ENCODE measurements around the gene OR10H2.
"Not testable (repeated sequence)": the region's sequence is repeated elsewhere in the genome, so short reads cannot be mapped to it uniquely, and the experiment has no call there.

OR10H2 gene

DNA sequence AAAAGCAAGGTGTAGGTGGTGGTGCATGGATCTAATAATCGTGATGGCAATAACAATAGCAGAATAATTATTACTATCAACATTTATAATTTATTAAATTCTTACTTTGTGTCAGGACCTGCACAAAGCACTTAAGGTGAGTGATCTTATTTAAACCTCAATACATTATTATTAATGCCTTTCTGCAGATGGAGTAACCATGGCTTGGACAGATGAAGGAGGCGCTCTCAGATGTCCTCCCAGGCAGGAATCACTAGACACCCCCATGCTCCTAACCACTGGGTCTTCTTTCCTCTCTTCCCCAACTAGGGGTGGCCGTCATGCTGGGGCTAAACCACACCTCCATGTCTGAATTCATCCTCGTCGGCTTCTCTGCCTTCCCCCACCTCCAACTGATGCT lies at the start of gene OR10H2:
OR10H2 (plus strand) TSS at position 301 of the 400 bp plus-strand sequence; CDS start at position 321, 20 bp downstream.
- in situ Hi-C loops (cut with MboI; ENCODE audit: low sequenced_read_pairs): no loop called here

- in situ Hi-C loops (cut with MboI; ENCODE audit: low sequenced_read_pairs): no loop called here
Observed at GRCh38 chr19:15679089-15679488, 48.7 kb upstream of the OR10H2 start.

GRCh38 chr19:15679865-15680264 lies 48.0 kb upstream of the OR10H2 start:
- in situ Hi-C loops (cut with MboI; ENCODE audit: low sequenced_read_pairs): not testable (repeated sequence)

DNA sequence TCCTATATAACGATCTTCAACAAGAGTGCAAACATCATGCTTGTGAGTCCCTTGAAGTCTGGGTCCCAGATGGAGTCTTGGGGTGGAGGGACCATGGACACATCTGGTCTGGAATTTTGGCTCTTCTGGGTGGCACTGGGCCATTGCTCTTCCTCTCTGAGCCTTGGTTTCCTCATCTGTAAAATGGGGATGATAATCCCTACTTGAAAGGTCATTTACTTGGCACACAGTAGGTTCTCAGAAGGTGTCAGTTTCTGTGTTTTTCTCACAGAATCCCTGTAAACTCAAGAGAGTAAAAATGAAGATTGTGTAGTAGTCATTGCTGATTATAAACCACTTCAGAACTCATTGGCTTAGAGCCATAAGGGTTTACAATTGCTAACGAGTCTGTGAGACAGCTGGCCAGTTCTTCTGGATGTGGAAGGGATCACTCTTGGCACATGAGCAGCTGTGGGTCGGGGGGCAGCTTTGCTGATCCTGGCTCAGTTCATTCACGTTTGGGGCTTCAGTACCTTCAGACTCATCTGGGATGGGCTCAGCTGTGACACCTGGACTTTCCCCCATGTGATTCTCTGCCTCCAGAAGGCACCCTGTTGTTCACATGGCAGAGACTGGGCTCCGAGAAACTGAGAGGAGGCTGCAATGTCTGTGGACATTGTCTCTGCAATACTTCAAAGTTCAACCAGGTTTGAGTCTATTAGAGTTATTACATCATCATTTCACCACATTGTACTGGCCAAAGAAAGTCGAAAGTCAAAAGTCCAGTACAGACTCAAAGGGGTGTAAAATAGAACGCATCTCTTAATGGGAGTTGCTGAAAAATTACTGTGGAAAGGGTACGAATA lies 47.1 kb upstream of the OR10H2 start:
- in situ Hi-C loops (cut with MboI; ENCODE audit: low sequenced_read_pairs): no loop called here

DNA sequence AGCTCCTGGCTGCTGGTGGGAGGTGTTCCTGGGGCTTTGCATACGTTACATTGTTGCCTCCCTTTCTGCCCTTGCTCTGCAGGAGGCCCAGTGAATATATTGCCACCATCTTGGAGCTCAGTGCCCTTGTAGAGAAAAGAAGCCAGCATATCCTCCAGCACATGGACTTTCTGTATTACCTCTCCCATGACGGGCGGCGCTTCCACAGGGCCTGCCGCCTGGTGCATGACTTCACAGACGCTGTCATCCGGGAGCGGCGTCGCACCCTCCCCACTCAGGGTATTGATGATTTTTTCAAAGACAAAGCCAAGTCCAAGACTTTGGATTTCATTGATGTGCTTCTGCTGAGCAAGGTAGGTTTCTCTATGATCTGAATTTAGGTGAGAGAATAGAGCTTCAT lies 44.4 kb upstream of the OR10H2 start:
- in situ Hi-C loops (cut with MboI; ENCODE audit: low sequenced_read_pairs): no loop called here

DNA sequence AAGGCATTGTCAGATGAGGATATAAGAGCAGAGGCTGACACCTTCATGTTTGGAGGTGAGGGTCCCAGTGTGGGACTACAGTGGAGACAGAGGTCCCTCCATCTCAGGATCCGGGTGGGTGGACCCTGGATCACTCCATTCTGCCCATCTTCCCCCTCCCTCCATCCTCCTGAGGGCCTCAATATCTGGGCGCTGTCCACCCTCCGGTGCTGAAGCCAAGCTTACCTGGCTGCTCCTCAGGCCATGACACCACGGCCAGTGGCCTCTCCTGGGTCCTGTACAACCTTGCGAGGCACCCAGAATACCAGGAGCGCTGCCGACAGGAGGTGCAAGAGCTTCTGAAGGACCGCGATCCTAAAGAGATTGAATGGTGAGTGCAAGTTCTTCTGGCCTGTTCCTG lies 43.0 kb upstream of the OR10H2 start:
- in situ Hi-C loops (cut with MboI; ENCODE audit: low sequenced_read_pairs): no loop called here

DNA sequence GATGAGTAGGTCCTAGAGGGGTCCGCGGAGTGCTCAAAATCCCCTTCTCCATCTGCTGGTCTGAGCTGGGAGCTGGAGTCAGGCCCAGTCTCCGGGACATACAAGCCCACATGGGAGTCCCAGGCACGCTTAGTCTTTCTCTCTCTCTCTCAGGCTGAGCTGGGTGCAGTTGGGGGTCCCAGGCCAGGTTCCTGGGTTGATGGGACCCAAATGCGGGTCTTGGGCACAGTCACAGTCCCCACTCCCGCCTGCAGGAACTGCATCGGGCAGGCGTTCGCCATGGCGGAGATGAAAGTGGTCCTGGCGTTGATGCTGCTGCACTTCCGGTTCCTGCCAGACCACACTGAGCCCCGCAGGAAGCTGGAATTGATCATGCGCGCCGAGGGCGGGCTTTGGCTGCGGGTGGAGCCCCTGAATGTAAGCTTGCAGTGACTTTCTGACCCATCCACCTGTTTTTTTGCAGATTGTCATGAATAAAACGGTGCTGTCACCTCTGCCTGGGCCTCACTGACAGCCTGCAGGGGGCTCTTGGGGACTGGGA lies 31.1 kb upstream of the OR10H2 start:
- in situ Hi-C loops (cut with MboI; ENCODE audit: low sequenced_read_pairs): no loop called here

- in situ Hi-C loops (cut with MboI; ENCODE audit: low sequenced_read_pairs): no loop called here
Observed at GRCh38 chr19:15701757-15702533, 25.9 kb upstream of the OR10H2 start.

DNA sequence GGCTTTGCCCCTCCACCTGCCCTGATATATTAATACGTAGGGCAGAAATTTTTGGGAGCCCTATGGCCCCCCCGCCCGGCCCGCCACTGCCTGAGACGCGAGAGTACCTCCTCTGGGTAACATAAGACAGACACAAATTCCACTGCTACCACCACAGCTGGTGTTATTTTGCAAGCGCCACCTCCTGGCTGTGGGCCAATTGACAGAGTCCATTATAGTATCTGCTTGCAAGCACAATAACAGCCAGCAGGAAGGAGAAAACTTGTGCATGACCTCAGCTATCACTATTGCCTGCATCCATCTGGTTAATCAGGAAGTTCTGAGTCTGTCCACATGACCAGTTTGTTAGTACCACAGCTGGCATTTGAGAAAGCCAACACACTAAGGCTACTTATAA lies 25.3 kb upstream of the OR10H2 start:
- in situ Hi-C loops (cut with MboI; ENCODE audit: low sequenced_read_pairs): no loop called here

GRCh38 chr19:15714638-15715037 lies 13.2 kb upstream of the OR10H2 start:
- in situ Hi-C loops (cut with MboI; ENCODE audit: low sequenced_read_pairs): no loop called here

DNA sequence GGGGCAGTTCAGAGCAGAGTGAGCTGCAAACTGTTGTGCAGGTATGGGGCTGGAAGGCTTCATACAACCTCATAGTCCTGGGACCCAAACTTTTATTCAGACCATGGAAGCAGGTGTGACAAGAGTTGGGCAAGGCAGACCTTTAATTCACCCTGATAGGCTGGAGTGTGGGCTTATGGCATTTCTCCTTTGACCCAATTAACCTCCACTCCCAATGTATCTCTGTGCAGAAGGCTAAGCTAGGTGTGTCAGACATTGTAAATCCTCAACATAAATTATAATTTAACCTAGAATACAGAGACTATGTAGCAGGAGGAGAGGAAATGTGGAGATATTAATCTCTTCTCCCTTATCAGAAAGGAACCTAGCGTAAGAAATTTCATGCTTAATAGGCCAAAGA lies 12.2 kb upstream of the OR10H2 start:
- in situ Hi-C loops (cut with MboI; ENCODE audit: low sequenced_read_pairs): no loop called here

DNA sequence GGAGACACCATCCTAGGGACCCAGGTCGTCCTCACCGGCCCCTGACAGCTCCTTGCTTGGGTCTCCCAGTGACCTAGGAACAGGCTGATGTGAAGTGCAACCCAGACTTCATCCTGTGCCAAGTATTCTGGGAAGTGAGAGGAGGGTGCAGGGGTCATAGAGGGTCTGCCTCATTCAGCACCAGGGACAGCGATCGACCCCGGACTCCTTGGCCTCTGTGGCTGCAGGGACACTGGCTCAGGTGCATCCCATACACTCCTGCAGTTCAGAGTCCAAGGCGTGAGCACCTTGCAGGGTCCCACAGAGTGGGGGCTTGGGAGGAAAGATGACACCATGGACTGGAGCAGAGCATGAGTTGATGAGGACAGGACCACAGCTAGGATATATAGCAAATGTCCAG lies 10.0 kb upstream of the OR10H2 start:
- in situ Hi-C loops (cut with MboI; ENCODE audit: low sequenced_read_pairs): no loop called here

DNA sequence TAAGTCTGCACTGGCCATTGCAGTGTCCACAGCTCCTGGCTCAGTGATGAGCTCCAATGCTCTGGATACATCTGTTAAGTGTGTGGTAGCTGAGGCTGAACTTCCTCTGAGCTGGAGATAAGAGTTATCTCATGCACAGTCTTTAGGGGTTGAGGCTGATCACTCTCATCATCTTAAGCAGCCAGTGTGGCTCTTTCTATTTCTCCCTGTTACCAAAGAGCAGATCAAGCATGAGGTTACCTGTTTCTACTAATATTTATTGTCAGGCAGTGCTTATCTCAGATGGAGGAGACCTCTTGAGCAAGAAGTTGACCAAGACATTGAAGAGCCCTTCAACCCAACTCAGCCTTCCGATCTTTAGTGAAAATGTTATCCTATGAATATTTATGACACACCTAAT lies 6.6 kb upstream of the OR10H2 start:
- in situ Hi-C loops (cut with MboI; ENCODE audit: low sequenced_read_pairs): no loop called here

DNA sequence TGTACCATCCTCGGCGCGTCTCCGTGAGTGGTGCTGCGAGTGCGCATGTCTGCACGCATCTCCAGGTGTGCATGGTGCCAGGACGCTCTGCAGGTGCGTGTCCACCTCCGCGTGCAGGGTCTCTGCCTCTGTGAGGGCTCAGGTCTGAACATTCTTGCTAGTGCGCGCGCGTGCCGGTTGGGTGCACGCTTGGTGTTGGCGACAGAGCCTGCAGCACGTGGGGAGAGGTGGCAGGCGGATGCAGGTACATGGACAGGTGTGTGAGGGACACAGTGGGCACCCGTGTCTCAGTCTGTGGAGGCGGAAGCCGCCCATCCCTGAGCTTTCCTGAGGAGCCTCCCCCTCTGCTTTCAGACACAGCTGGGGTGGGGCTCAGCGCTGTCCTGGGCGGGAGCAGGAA lies 4.9 kb upstream of the OR10H2 start:
- in situ Hi-C loops (cut with MboI; ENCODE audit: low sequenced_read_pairs): no loop called here

DNA sequence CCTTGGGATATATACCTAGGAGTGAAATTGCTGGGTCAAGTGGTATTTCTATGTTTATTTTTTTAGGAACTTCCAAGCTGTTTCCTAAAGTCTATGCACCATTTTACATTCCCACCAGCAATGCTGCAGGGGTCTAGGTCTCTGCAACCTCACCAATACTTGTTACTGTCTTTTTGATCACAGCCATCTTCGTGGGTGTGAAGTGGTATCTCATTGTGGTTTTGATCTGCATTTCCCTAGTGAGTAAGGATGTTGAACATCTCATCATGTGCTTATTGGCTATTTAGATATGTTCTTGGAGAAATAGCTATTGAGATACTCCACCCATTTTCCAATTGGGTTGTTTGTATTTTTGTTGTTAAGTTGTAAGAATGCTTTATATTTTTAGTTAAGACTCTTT lies 2.7 kb downstream of the OR10H2 start:
- in situ Hi-C loops (cut with MboI; ENCODE audit: low sequenced_read_pairs): no loop called here

GRCh38 chr19:15732388-15732787 lies 4.6 kb downstream of the OR10H2 start:
- in situ Hi-C loops (cut with MboI; ENCODE audit: low sequenced_read_pairs): no loop called here

DNA sequence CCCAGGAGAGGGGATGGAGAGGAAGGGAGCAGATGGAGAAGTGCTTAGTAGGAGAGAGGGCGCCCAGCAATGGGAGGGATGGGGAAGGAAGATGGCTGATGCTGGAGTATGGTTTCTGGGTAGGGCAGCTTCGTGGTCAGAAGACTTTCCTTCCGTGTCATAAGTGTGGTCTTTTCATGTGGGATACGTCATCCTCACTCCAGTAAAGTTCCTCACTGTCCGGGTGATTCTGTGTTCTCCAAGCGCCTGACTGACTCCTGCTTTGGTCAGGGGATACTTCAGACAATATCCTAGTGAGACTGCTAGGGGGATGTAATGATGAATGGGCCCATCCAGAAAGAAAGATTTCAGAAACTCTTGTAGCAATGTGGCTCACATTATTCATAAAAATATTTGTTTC lies 6.1 kb downstream of the OR10H2 start:
- in situ Hi-C loops (cut with MboI; ENCODE audit: low sequenced_read_pairs): no loop called here

DNA sequence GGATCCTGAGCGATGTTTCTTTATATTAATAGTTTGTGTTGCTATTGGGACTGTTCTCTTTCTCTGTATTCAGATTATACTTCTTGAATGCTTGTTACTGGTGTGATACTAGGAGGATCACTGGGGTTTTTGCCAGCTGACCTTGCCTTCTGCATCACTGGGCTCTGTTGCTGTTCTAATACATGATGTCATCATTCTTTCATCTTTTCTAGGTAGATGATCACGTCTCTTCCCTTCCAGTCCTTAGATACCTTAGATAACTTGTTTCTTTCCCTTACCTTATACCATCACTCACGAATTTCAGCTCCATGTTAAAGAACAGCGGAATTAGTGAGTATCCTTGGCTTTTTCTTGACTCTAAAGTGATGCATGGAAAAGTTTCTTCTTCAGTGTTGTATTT lies 9.9 kb downstream of the OR10H2 start, which contains the start of gene OR10H3:
OR10H3 (plus strand) TSS at position 264 of the 400 bp plus-strand sequence. CDS start 3,408 bp downstream, outside the sequence.
- in situ Hi-C loops (cut with MboI; ENCODE audit: low sequenced_read_pairs): no loop called here

DNA sequence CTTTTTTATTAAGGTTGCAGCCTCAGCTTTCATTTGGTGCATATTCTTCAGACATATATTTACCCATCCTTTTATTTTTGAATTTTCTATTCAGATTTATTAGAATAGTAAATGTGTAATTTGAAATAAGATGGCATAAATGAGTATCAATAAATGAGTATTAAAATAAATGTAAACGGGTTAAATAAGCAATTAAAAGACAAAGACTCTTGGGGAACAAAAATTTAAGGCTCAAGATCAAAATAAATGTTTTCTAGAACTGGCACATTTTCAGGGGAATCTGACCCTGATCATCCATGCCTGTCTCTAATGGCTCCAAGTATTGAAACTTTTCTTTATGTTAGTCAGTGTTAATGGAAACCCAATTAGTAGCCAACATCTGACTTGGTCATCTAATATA lies 13.0 kb downstream of the OR10H2 start:
- in situ Hi-C loops (cut with MboI; ENCODE audit: low sequenced_read_pairs): no loop called here

- in situ Hi-C loops (cut with MboI; ENCODE audit: low sequenced_read_pairs): no loop called here
Observed at GRCh38 chr19:15748239-15748638, 20.4 kb downstream of the OR10H2 start.

DNA sequence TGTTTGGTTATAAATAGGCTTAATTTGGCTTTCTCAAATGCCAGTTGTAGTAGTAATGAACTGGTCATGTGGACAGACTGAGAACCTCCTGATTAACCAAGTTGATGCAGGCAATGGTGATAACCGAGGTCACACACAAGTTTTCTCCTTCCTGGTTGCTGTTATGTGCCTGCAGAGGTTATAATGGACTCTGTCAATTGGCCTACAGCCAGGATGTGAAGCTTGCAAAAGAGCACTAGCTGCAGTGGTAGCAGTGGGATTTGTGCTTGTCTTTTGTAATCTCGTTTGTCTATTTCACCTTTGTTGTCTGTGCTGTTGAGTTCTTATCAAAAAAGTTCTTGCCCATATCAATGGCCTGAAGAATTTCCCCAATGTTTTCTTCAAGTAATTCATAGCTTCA lies 30.6 kb downstream of the OR10H2 start:
- in situ Hi-C loops (cut with MboI; ENCODE audit: low sequenced_read_pairs): no loop called here
